Activated CD4-positive, alpha-beta memory T cell treated with anti-CD3 and anti-CD28 coated beads, Interleukin-2, amount 10 ng/mL, durations not matched to agents 7 days and 5 days (primary cell): ENCODE measurements around the gene SH3RF3. TPM values are rescaled to one million over a fixed set of nuclear protein-coding genes. Genes with fewer than 3 reads are reported as not detected.

Experiments used
- CTCF ChIA-PET: fragments of 350-600 bp; sonication (Branson Sonifier 250); formaldehyde crosslinking; loops from one replicate; lab custom pipeline; 2021; ENCODE audit warnings: antibody characterized with exemption, inconsistent platforms; lab: Charles Lee
- POLR2A ChIA-PET: fragments of 350-600 bp; sonication (Branson Sonifier 250); formaldehyde crosslinking; loops from one replicate; lab custom pipeline; 2021; ENCODE audit warnings: antibody characterized with exemption; lab: Charles Lee
- DNase-seq: peaks from one replicate; pipeline ENCODE4 v3.0.0-alpha.2; 2020
- H3K27ac Mint-ChIP-seq: one replicate; pipeline ENCODE4 v1.8.0; 2021; ENCODE audit warnings: mild to moderate bottlenecking, mixed read lengths
- H3K27me3 Mint-ChIP-seq: one replicate; pipeline ENCODE4 v1.8.0; 2021; ENCODE audit warnings: mixed read lengths
- H3K36me3 Mint-ChIP-seq: one replicate; pipeline ENCODE4 v1.8.0; 2021; ENCODE audit warnings: low read depth, mixed read lengths
- H3K4me1 Mint-ChIP-seq: one replicate; pipeline ENCODE4 v1.8.0; 2021; ENCODE audit warnings: mixed read lengths
- H3K4me3 Mint-ChIP-seq: one replicate; pipeline ENCODE4 v1.8.0; 2021; ENCODE audit warnings: mild to moderate bottlenecking, mixed read lengths
- H3K9me3 Mint-ChIP-seq: one replicate; pipeline ENCODE4 v1.8.0; 2021; ENCODE audit warnings: mixed read lengths
- total RNA-seq, 2 experiments: library from RNA; stranded (reverse); gene quantifications; one replicate each; pipeline ENCODE4 v1.2.3, GENCODE V29; 2021

SH3RF3 gene
- total RNA-seq, 2 experiments from 2014 or later = 0.23 to 0.45 TPM

- Mint-ChIP-seq H3K9me3 (no peaks in the 10 kb centered on the region), H3K36me3 (no peaks in the 10 kb centered on the region), H3K27me3 (peaks cover 47% of the 10 kb centered on the region), H3K4me3 (no peak overlapping the region), H3K4me1 (peaks cover 32% of the 10 kb centered on the region), H3K27ac (no peak overlapping the region)
- no peak for DNase-seq
- ChIA-PET POLR2A (no interaction called here), CTCF (no interaction called here)
Observed at GRCh38 chr2:109343460-109343859, 214.5 kb downstream of the SH3RF3 start.

- Mint-ChIP-seq H3K36me3 (no peaks in the 10 kb centered on the region), H3K4me3 (no peak overlapping the region), H3K27me3 (peaks cover 42% of the 10 kb centered on the region), H3K27ac (no peak overlapping the region), H3K4me1 (peaks cover 41% of the 10 kb centered on the region), H3K9me3 (no peaks in the 10 kb centered on the region)
- DNase-seq = no peak
- ChIA-PET POLR2A (no interaction called here), CTCF (no interaction called here)
Observed at GRCh38 chr2:109344270-109344805, 215.3 kb downstream of the SH3RF3 start.

DNA sequence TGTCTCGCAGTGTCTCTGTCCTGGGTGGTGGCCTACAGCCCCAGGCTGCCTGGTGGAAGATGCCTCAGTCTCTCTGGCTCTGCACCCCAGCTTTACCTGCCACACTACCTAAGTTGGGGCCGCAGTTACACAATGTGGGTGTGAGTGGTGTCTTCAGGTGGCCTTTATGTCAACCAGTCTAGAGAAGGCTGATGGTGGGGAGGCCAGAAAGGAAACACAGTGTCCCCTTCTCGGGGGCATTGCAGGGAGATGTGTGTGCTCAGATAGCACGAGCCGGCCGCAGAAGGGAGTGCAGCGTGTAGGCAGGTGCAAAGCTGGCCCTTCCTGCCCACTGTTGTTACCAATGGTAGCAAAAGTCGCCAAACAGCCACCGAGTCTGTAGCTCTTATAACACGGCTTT lies 216.1 kb downstream of the SH3RF3 start:
- Mint-ChIP-seq H3K36me3 (no peaks in the 10 kb centered on the region), H3K4me3 (no peak overlapping the region), H3K27me3 (peaks cover 35% of the 10 kb centered on the region), H3K27ac (no peak overlapping the region), H3K4me1 (peaks cover 44% of the 10 kb centered on the region), H3K9me3 (no peaks in the 10 kb centered on the region)
- ChIA-PET CTCF (no interaction called here), POLR2A (no interaction called here)
- no peak for DNase-seq

- H3K4me1 Mint-ChIP-seq = peaks cover 44% of the 10 kb centered on the region
- H3K4me3 Mint-ChIP-seq = no peak overlapping the region
- H3K9me3 Mint-ChIP-seq = no peaks in the 10 kb centered on the region
- no peak for DNase-seq
- H3K36me3 Mint-ChIP-seq = no peaks in the 10 kb centered on the region
- ChIA-PET CTCF (no interaction called here), POLR2A (no interaction called here)
- H3K27me3 Mint-ChIP-seq = peaks cover 33% of the 10 kb centered on the region
- no peak overlapping the region for H3K27ac Mint-ChIP-seq
Observed at GRCh38 chr2:109345653-109346480, 216.9 kb downstream of the SH3RF3 start.

- DNase-seq = no peak
- POLR2A ChIA-PET = no interaction called here
- Mint-ChIP-seq H3K27ac (no peak overlapping the region), H3K36me3 (no peaks in the 10 kb centered on the region), H3K9me3 (no peaks in the 10 kb centered on the region), H3K4me1 (peaks cover 41% of the 10 kb centered on the region), H3K27me3 (peaks cover 33% of the 10 kb centered on the region), H3K4me3 (no peak overlapping the region)
- CTCF ChIA-PET = no interaction called here
Observed at GRCh38 chr2:109346601-109347228, 217.7 kb downstream of the SH3RF3 start.

DNA sequence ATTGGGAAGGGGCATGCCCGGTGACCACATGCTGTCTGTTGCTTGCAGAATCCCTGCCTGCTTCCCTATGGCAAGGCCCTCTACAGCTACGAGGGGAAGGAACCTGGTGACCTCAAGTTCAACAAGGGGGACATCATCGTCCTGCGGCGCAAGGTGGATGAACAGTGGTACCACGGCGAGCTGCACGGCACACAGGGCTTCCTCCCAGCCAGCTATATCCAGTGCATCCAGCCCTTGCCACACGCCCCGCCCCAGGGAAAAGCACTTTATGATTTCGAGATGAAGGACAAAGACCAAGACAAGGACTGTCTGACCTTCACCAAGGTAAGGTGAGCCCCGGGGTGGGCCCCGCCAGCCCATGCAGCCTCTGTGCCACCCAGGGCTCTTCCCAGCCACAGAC lies 218.6 kb downstream of the SH3RF3 start:
- H3K9me3 Mint-ChIP-seq = no peaks in the 10 kb centered on the region
- CTCF ChIA-PET = interaction anchor here (2.2 kb wide), 1 partner anchor 15 kb away, joined by 7 read pairs; no protein-coding TSS in a partner anchor
- H3K27me3 Mint-ChIP-seq = peaks cover 35% of the 10 kb centered on the region
- POLR2A ChIA-PET = no interaction called here
- no peaks in the 10 kb centered on the region for H3K36me3 Mint-ChIP-seq
- DNase-seq = no peak
- H3K4me3 Mint-ChIP-seq = no peak overlapping the region
- H3K4me1 Mint-ChIP-seq = peaks cover 36% of the 10 kb centered on the region
- no peak overlapping the region for H3K27ac Mint-ChIP-seq

DNA sequence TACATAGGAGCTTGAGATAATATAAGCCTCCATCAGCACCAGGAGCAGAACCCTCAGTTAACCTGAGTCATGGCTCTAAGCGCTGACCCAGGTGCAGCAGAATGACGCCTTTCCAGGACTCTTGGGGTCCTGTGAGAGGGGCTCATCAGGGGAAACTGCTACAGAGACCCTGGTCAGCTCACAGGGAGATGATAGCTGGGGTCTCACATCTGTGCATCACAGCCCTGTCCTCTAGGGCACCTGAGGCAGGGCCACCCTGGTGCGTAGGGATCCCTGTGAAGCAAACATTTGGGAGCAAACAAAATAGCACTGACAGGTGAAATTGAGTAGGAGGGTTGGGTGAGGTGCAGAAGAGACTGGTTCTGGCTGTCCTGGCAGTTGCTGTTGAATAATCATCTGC lies 219.2 kb downstream of the SH3RF3 start:
- DNase-seq = no peak
- no peaks in the 10 kb centered on the region for H3K9me3 Mint-ChIP-seq
- no peak overlapping the region for H3K4me3 Mint-ChIP-seq
- H3K4me1 Mint-ChIP-seq = peaks cover 36% of the 10 kb centered on the region
- CTCF ChIA-PET = interaction anchor here (0.7 to 2.2 kb wide), 2 partner anchors 16 to 163 kb away, joined by 3 to 7 read pairs; no protein-coding TSS in a partner anchor
- POLR2A ChIA-PET = interaction anchor here (1.2 kb wide), 1 partner anchor 12 kb away, joined by 9 read pairs; no protein-coding TSS in a partner anchor
- peak overlapping the region; percentile 79 for H3K27ac Mint-ChIP-seq
- H3K27me3 Mint-ChIP-seq = peaks cover 35% of the 10 kb centered on the region
- no peaks in the 10 kb centered on the region for H3K36me3 Mint-ChIP-seq

DNA sequence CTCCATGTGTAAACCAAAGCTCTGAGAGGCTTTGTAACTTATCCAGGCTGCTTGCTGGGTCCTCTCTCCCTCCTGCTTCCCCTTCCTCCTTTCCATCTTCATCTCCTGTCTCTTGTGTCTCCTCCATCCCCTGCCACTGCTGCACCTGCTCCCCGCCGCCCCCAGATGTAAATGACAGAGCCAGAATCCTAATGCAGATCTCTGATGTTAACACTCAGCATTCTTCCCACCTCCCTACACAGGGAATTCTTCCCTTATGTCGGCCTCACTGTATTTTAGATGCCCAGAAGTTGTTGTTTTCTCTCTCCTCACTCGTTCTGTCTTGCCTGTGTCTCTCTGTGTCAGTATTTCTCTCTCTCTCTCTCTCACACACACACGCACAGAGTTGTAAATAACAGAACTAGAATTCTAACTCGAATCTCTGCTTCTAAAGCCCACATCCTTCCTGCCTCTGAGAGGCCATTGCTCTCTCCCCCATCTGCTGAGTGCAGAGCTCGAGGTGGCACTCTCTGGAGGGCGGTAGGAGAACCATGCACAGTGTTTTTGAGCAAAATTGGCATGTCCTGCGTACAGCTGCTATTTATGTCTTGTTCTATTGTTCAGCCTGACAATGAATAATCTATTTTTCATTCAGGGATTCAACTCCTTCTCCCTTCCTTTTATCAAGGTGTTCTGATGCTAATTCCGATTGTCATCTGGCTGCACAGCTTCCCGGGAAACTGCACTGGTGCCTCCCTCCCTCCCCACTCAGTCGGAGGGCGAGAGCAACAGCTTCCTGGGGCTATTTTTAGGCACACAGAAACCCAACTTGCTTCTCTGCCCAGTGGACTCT lies 219.9 kb downstream of the SH3RF3 start:
- Mint-ChIP-seq H3K27ac (peak overlapping the region; percentile 79), H3K9me3 (no peaks in the 10 kb centered on the region), H3K36me3 (no peaks in the 10 kb centered on the region), H3K27me3 (peaks cover 37% of the 10 kb centered on the region), H3K4me1 (peaks cover 34% of the 10 kb centered on the region), H3K4me3 (peak overlapping the region; percentile 27)
- ChIA-PET CTCF (interaction anchor here (0.7 to 2.2 kb wide), 3 partner anchors 16 to 162 kb away, joined by 3 to 7 read pairs (median 5); no protein-coding TSS in a partner anchor), POLR2A (interaction anchor here (0.6 to 1.4 kb wide), 4 partner anchors 13 to 341 kb away, joined by 3 to 9 read pairs (median 4); no protein-coding TSS in a partner anchor)
- peak; percentile 71 for DNase-seq

DNA sequence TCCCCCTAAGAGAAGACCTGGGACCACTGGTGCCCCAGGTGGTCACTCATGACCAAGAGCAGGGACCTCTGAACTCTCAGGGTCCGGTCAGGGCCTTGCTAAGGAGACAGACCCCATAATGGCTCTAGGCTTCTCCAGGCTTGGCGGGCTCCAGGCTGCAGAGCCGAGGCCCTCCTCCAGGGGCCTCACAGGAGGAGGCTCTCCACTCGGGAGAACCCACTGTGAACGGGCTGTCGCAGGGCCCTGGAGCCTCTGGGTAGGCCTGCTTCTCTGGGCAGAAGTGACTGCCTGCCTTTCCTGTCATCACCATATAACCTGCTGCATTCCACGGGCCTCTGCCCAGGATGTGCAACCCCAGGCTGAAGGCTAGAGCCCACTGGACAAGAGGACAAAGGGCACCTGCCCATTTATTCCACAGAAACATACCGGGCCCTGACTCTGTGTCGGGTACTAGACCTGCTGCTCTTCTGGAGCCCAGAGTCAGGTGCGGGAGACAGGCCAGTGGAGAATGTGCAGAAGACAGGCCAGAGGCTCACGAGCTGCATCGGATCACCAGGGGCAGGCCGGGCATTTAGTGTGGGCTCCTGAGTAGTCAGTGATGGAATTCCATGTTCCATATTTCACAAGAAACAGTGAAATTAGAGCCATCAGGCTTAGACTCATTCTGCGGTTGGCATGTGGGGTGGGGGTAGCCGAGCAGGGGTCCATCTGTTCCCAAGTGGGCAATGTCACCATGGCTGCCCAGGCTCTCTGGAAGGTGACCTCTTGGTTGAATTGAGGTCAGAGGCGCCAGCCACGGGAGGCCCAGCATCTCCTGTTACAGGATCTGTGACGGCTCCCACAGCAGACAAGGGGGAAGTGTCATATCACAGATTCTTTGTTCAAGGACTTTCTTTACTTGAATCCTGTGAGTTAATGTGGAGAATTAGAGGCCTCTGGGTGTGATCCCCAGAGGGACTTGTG lies 220.8 kb downstream of the SH3RF3 start:
- Mint-ChIP-seq H3K4me1 (peaks cover 34% of the 10 kb centered on the region), H3K4me3 (no peak overlapping the region), H3K36me3 (no peaks in the 10 kb centered on the region), H3K27me3 (peaks cover 31% of the 10 kb centered on the region), H3K27ac (peak overlapping the region; percentile 79), H3K9me3 (no peaks in the 10 kb centered on the region)
- DNase-seq = no peak
- ChIA-PET POLR2A (interaction anchor here (0.6 to 1.4 kb wide), 4 partner anchors 14 to 340 kb away, joined by 3 to 9 read pairs (median 4); no protein-coding TSS in a partner anchor), CTCF (interaction anchor here (1.0 to 2.2 kb wide), 3 partner anchors 17 to 222 kb away, joined by 5 to 7 read pairs (median 5); no protein-coding TSS in a partner anchor)

GRCh38 chr2:109350526-109350925 lies 221.5 kb downstream of the SH3RF3 start:
- peak overlapping the region; percentile 22 for H3K27ac Mint-ChIP-seq
- H3K4me1 Mint-ChIP-seq = peaks cover 34% of the 10 kb centered on the region
- ChIA-PET CTCF (interaction anchor here (1.9 kb wide), 1 partner anchor 222 kb away, joined by 5 read pairs; no protein-coding TSS in a partner anchor), POLR2A (no interaction called here)
- no peaks in the 10 kb centered on the region for H3K36me3 Mint-ChIP-seq
- no peak for DNase-seq
- no peak overlapping the region for H3K4me3 Mint-ChIP-seq
- H3K27me3 Mint-ChIP-seq = peaks cover 28% of the 10 kb centered on the region
- no peaks in the 10 kb centered on the region for H3K9me3 Mint-ChIP-seq

GRCh38 chr2:109351164-109351756 lies 222.3 kb downstream of the SH3RF3 start:
- no peak for DNase-seq
- Mint-ChIP-seq H3K9me3 (no peaks in the 10 kb centered on the region), H3K4me1 (peaks cover 34% of the 10 kb centered on the region), H3K27ac (no peak overlapping the region), H3K27me3 (peaks cover 26% of the 10 kb centered on the region), H3K4me3 (no peak overlapping the region), H3K36me3 (no peaks in the 10 kb centered on the region)
- POLR2A ChIA-PET = no interaction called here
- CTCF ChIA-PET = interaction anchor here (1.9 kb wide), 1 partner anchor 223 kb away, joined by 5 read pairs; no protein-coding TSS in a partner anchor
